ENCODE results near the gene SPACA4. TPM values are rescaled to one million over a fixed set of nuclear protein-coding genes. Genes with fewer than 3 reads are reported as not detected.

The SPACA4 gene
- total RNA-seq, 1 experiment from 2014 or later, result not detected

DNA sequence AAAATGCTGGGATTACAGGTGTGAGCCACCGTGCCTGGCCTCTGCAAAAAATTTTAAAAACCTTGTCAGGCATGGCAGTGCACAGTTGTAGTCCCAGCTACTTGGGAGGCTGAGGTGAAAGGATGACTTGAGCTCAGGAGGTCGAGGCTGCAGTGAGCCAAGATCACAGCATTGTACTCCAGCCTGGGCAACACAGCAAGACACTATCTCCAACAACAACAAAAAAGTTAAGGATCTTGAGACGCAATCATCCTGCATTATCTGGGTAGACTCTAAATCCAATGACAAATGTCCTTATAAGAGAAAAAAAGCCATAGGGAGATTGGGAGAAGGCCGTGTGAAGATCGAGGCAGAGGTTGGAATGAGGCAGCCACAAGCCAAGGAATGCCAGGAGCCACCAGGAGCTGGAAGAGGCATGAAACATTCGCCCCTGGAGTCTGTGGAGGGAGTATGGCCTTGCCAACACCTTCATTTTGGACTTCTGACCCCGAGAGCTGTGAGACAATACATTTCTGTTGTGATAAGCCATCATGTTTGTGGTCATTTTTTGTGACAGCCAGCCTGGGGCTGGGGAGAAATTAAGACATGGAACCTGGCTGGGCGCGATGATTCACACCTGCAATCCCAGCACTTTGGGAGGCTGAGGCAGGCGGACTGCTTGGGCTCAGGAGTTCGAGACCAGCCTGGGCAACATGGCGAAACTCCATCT, 44.6 kb downstream of the SPACA4 start:
- Histone ChIP-seq H4K91ac (ENCODE audit: insufficient read length, low read depth, low read length) (no peak overlapping the region), H2AK5ac (ENCODE audit: insufficient read length, low read length) (no peak overlapping the region), H2BK15ac (ENCODE audit: low read depth, low read length) (peak overlapping the region; percentile 12; the same call in 1 of the 2 replicates), H3K27me3 (ENCODE audit: insufficient read depth, low read length) (no peaks in the 10 kb centered on the region), H4K5ac (ENCODE audit: insufficient read length, low read depth, low read length) (no peak overlapping the region), H3K79me1 (ENCODE audit: insufficient read depth, low read depth, low read length, poor library complexity, severe bottlenecking) (no peaks in the 10 kb centered on the region), H4K20me1 (ENCODE audit: control insufficient read depth, insufficient read depth, insufficient read length) (no peaks in the 10 kb centered on the region), H2BK5ac (ENCODE audit: insufficient read length, low read length) (no peak overlapping the region), H3K9me3 (ENCODE audit: control insufficient read depth, low read depth, low read length) (no peaks in the 10 kb centered on the region), H2BK12ac (ENCODE audit: insufficient read length, low read depth, low read length) (no peak overlapping the region), H3K9ac (ENCODE audit: extremely low read depth, insufficient read length, low read length) (no peak overlapping the region), H3K56ac (ENCODE audit: insufficient read length, low read depth, low read length) (no peak overlapping the region), H3K14ac (ENCODE audit: insufficient read depth, low read length) (no peak overlapping the region), H3K18ac (ENCODE audit: insufficient read length, low read depth, low read length) (no peak overlapping the region), H2BK120ac (ENCODE audit: low read depth, low read length, poor library complexity, severe bottlenecking) (no peak overlapping the region), H3K27ac (ENCODE audit: insufficient read length, low read depth, low read length) (no peak overlapping the region), H2AFZ (ENCODE audit: low read length) (no peak overlapping the region), H3K4me2 (ENCODE audit: insufficient read depth, insufficient read length, low read length) (no peak overlapping the region), H3K4me1 (ENCODE audit: insufficient read depth, low read length) (no peaks in the 10 kb centered on the region), H3T11ph (ENCODE audit: low read length) (no peak overlapping the region), H3K79me2 (ENCODE audit: insufficient read depth, low read length) (no peaks in the 10 kb centered on the region), H4K8ac (replicated peaks; ENCODE audit: insufficient read length, low read depth, low read length) (no peak overlapping the region), H3K23ac (ENCODE audit: insufficient read length, low read depth, low read length) (no peak overlapping the region), H3K4ac (ENCODE audit: low read depth, low read length) (no peak overlapping the region), H3K23me2 (ENCODE audit: insufficient read length, low read depth, low read length, poor library complexity, severe bottlenecking) (peaks cover under 1% of the 10 kb centered on the region), H2BK20ac (ENCODE audit: low read depth, low read length, poor library complexity, severe bottlenecking) (no peak overlapping the region)
- Mint-ChIP-seq H3K36me3 (ENCODE audit: insufficient read depth in 1 of 3, low read depth in 3 of 3) (peaks cover 0 to 5% (median 0%) of the 10 kb centered on the region in 3 experiments; a peak in 2 of 7 replicates), H3K27me3 (ENCODE audit: low read depth) (peaks cover 5% of the 10 kb centered on the region), H3K27ac (no peak overlapping the region), H3K9me3 (peaks cover 0 to 4% of the 10 kb centered on the region in 2 experiments; a peak in 2 of 5 replicates), H3K4me1 (peaks cover 14 to 15% of the 10 kb centered on the region in 2 experiments), H3K4me3 (no peak overlapping the region)
- WGBS (ENCODE audit: extremely low coverage, insufficient read length, low lambda C conversion rate), result no CpG with 5 or more reads among the region's 12 CpGs
- TF ChIP-seq, protein P1, sequence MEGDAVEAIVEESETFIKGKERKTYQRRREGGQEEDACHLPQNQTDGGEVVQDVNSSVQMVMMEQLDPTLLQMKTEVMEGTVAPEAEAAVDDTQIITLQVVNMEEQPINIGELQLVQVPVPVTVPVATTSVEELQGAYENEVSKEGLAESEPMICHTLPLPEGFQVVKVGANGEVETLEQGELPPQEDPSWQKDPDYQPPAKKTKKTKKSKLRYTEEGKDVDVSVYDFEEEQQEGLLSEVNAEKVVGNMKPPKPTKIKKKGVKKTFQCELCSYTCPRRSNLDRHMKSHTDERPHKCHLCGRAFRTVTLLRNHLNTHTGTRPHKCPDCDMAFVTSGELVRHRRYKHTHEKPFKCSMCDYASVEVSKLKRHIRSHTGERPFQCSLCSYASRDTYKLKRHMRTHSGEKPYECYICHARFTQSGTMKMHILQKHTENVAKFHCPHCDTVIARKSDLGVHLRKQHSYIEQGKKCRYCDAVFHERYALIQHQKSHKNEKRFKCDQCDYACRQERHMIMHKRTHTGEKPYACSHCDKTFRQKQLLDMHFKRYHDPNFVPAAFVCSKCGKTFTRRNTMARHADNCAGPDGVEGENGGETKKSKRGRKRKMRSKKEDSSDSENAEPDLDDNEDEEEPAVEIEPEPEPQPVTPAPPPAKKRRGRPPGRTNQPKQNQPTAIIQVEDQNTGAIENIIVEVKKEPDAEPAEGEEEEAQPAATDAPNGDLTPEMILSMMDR (conservative IDR thresholded peaks at IDR 0.05), result no peak
- no peak for DNase-seq
